H1 (cell line): ENCODE results near the gene RAD51B. TPM values are rescaled to one million over a fixed set of nuclear protein-coding genes. Genes with fewer than 3 reads are reported as not detected.

Source experiments
- CHD7 ChIP-seq: fragments of 300-600 bp; sonication (generic); IDR thresholded peaks from 2 replicates; pipeline ENCODE4 v1.7.1; 2012; ENCODE audit warnings: low read length, moderate library complexity, mild to moderate bottlenecking, inconsistent platforms; ENCODE audit not compliant: insufficient replicate concordance
- TBP ChIP-seq: IDR thresholded peaks from 2 replicates; pipeline ENCODE4 v1.6.1; 2011; ENCODE audit warnings: low read depth, low read length, improper control_type of control experiment
- polyA plus RNA-seq, 7 experiments: library from polyadenylated mRNA; depleted of rRNA in 3 of 7; stranded (reverse) in 5 of 7; unstranded in 2 of 7; fragments of >200 nt in 5 of 7; fragments of 200-250 nt in 2 of 7; gene quantifications; 1 replicate in 5 of 7; 2 replicates in 1 of 7; 4 replicates in 1 of 7; pipeline versions ENCODE4 v1.2.1 to v1.2.3, GENCODE V29; 2011 to 2013; ENCODE audit warnings: missing spikeins in 2 of 7, mixed read lengths in 2 of 7
- total RNA-seq: library from RNA; stranded (reverse); fragmentation: NEBNext Ultra II Directional; extraction: Animal tissue kit (Norgen Biotek cat#: 25700); gene quantifications from 2 replicates; pipeline ENCODE4 v1.2.1, GENCODE V29; 2021

Gene RAD51B
- total and polyA plus RNA-seq, 2 of the 8 experiments (the other 6 are each of a cell fraction or from before 2014, with no cell fraction given): 3.9 to 14.9 TPM

- TF ChIP-seq CHD7: no peak
- TF ChIP-seq TBP: no peak
These were observed 164.7 kb downstream of the RAD51B start (continued) for GRCh38 chr14:67984274-67984673.
